ENCODE data around the gene ISCA1.

ISCA1 gene

GRCh38 chr9:86219606-86220005 lies 62.7 kb downstream of the ISCA1 start:
- DNase-seq: no peak

DNA sequence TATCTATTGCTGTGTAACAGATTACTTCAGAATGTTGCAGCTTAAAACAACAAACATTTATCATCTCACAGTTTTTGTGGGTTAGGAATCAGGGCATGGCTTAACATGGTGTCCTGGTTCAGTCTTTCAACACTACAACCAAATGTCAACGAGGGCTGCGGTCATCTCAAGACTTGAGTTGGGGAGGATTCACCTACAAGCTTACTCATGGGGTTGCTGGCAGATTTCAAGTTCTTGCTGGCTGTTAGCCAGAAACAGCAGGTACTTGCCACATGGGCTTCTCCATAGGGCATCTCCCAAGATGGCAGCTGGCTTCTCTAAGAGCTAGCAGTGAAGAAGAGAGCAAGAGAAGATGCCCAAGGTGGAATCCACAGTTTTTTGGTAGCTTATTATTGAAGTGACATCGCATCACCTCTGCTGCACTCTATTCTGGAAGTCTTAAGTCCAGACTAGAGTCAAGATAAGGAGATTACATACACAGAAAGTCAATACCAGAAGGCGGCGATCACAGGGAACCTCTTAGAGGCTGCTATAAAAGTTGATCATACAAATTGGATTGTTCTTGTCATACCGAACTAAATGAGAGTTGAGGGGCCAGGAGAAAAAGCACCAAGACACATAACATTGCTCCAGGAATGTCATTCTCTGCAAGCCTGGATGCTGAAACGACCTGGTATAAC lies 65.1 kb downstream of the ISCA1 start:
- DNase-seq: no peak
